HL-60/S4 (cell line): ENCODE results near the gene UNC50.

ENCODE experiments used
- in situ Hi-C: fragments of 300-500 bp; cut with MboI; formaldehyde crosslinking; loops from 2 replicates; pipeline ENCODE4 v1.14.3; 2022; ENCODE audit warnings: low sequenced_read_pairs

Gene UNC50

DNA sequence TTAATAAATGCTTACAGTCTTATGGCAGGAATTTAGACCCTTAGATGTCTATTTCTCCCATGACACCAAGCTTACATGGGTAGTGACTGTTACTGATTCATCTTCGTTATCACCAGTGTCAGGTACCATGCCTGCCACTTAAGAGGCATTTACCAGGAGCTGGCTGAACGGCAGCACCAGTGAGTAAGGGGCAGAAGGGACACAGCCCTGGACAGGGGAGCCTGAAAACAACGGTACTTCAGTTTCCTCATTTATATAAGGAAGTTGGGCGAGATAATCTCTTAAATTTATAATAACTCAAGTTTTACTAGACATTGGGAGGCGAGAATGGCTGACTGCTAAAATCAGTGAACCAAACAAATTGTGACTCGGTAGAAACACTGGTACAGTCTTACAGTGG lies 1.3 kb upstream of the UNC50 start:
- in situ Hi-C loops, result no loop called here

DNA sequence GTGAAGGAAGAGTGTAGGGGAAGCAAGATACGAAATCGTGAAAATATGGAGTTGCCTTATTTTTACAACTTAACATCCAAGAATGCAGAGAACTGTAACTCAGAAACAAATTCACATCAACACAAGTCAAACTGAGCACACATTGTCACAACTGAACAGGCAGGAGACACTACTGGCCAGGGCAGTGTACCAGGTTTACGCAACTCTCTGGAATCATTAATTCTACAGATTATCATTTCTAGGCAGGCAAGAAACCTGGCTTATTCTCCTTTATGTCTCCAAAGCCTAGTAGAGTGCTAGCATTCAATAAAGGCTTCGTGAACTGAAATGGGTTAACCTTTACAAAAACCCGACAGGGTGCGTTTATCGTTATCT lies 661 bp upstream of the UNC50 start:
- in situ Hi-C loops, result no loop called here

DNA sequence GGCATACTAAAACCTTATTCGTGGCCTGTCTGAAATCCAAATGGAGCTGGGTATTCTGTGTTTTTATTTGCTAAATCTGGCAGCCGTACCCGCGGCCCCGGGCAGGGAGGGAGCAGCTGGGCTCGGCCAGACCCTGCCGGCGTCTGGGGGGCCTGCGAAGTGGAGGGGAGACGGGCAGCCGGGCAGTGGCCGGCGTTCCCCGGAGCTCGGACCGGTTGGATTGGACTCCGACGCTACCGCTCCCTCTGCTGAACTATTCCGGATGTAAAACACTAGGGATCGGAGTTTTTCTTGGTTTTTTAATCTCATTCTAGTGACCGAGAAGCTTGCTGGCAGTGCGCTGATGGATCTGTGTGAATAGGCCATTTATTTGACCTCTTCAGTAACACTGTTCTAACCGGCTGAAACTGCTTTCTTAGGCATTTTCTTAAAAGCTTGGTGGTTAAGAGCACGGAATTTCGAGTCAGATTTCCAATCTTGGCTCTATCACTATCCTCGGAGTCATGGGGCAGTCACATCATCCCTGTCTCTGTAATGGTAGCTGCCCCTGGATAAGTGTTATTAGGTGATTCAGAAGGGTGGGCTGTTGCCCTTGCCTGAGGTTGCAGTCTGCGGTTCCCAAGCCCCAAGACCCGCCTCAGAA lies 694 bp downstream of the UNC50 start:
- in situ Hi-C loops, result no loop called here

DNA sequence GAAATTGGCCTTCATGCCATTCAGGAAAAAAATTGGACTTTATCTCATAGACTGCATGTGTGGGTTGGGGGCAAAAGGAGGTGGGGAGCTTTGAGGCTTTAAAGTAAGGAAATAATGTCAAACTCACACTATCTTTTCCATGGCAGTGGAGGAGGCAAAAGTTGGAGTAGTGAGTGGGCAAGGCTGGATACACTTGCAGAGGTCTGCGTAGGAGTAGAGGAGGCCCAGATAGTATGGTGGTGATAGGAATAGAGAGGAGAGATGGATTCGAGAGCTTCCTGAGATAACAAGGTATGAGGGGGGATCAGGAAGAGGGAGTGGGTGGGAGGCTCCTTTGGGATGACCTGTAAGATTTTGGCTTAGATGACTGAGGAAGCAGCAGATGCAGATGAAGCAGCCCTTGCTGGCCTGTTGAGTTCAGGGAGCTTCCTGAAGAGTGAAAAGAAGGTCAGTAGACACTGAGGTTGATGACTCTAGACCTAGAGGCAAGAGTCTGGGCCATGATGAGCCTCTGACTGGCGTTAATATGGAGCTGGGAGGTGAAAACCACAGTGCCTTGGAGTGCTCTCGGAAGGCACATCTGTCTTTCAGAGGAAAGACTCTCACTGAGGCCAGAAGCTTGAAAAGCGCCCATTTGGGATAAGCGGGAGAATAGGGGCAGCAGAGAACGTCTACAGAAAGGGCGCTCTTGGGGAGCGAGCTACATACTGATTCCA lies 5.8 kb downstream of the UNC50 start:
- in situ Hi-C loops, result no loop called here

DNA sequence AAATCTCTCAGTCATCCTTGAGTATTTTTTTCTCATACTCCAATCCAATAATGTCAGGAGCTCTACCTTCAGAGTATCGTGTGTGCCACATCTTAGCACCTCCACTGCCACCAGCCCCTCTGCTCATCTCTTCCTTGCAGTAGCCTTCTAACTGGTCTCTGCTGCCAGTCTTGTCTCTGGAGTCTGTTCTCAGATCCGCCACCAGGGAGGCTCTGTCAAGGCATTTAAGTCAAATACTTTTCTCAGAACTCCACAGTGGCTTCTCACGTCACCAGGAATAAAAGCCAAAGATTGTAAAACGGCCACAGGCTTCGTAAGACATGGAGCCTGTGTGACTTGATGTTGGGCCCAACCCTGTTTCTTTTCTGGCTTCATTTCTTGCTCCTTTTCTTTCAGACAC lies 7.1 kb downstream of the UNC50 start:
- in situ Hi-C loops, result no loop called here

DNA sequence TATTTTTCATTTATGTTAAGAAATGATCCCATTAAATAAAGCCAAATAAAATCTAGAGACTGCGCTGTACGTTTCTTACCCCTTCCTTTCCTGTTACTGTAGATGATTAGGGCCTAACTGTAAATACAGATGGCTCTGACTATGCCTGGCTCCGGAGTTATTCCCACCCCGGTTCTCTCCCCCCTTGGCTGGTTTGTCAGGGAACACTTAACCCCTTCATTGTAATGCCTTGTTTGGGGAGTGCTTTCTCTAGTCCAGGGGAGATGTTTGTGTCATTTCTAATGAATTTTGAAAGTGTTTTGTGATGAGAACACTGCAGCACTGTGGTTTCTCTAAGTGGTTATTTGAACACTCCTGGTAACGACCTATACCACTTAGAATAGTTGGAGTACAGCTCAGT lies 8.8 kb downstream of the UNC50 start:
- in situ Hi-C loops, result no loop called here

DNA sequence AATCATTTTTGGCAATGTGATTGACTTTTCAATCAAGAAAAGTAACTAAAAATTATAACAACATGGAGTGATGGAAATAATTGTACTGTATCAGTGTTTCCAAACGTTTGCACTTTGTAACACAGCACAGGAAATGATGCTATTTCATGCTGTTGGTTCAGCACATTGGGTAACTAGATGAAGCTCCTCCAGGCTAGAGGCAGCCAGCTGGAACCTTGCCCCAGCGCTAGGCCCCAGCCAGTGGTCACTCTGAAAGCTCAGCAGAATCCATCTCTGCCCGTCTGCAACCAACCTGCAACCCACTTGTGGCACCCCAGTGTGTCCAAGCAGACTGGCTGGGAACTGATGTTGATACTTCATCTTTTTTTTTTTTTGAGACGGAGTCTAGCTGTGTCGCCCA lies 15.3 kb downstream of the UNC50 start:
- in situ Hi-C loops, result no loop called here

DNA sequence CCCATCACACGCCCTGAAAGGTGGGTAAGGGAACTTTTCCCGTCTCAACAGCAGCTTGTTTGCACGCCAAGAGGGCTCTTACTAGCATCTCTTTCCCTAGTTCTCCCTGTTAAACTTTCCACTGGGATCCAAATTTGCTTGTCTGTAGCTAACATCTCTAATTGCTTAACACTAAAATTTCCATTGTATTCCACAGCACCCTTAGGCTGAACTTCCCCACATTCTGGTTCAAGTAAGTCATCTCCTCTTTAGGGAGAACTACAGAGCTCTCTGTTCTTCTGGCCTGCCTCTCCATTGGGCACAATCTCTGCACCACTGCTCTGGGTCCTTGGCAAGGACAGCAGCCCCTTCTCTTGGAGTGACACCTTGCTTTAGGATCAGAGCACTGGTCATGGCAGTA lies 24.0 kb downstream of the UNC50 start:
- in situ Hi-C loops, result no loop called here

DNA sequence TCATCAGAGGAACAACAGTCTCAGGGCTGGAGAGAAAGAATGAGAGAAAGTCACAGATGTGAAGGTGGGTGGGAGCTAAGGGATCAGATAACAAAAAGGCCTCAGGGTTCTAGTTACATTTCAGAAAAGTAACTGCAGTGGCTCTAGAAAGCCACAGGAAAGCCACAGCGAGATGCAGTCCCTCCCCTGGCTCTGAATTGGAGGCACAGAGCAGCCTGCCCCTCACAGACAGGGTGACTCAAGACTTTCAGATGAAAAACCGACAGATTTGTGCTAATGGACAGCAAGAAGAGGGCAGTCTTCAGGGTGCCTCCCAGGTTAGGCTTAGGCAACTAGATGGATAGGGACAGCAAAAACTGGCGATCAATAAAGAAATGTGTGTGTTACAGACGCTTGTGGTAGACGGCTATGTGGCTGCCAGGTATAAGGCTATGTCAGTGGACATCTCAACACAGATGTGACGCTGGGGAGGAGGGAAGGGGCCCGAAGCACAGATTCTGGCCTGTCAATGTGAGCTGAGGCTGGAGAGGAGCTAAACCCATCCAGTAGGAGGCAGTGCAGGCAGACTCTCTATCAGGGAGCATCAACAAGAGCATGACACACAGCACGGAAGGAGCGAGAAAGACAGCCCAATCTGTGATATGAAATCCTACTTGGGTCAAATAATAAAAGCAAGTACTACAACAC lies 26.2 kb downstream of the UNC50 start:
- in situ Hi-C loops, result no loop called here

DNA sequence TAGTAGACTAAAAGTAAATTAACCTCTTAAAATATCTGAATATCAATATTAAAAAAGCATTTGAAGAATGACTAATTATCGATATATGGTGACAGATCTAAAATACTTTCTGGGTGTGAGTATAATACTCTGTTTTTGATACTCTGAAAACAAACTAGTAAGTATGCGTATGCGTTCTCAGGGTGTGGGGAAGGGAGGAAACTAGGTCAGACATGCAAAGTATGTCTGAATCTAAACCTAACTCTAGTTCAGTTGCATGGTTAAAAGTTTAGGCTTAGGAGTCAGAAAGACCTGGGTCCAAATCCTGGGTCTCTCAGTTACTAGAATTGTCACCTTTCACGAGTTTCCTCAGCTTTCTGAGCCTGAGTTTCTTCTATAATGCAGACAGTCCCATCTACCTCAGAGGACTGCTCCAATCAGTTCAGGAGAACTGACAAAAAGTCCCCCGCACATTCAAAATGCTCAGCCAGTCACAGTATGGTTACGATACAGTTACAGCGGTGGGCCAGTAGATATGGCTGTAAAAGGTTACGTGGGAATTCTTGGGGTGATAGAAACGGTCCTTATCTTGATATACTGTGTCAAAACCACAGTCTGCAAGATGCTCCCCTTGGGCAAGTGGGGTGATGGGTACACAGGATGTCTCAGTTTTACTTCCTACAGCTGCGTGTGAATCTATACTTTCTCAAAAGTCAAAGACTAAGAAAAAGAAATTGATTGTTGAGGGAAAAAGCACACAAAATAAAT lies 29.2 kb downstream of the UNC50 start:
- in situ Hi-C loops, result no loop called here

DNA sequence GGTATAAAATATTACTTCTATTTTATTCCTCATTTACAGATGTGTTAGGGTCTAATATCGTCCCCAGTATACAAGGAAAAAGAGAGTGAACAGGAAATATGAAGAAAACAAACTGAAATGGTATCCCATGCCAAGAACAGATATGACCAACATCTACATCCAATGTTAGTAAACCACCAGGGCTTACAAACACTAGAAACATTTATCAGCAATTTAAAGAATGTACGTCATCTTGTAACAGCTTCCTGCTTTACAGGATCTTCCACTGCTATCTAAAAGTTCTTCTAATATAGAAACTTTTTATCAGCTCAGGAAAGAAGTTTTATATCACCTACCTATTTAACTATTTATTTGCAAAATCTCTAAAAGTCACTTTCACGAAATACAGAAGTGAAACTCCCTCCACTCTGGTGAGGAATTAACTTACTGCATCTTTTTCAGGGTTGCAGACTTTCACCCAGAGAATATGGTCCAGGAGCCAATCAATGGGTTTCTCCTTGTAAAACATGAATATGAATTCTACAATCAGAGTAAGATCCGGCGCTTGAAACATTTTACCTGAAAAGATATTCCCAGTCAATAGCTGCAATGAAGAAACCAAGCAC lies 35.2 kb downstream of the UNC50 start:
- in situ Hi-C loops, result loop anchor here (10.0 kb wide), 1 partner anchor 421 kb away; no protein-coding TSS in a partner anchor

DNA sequence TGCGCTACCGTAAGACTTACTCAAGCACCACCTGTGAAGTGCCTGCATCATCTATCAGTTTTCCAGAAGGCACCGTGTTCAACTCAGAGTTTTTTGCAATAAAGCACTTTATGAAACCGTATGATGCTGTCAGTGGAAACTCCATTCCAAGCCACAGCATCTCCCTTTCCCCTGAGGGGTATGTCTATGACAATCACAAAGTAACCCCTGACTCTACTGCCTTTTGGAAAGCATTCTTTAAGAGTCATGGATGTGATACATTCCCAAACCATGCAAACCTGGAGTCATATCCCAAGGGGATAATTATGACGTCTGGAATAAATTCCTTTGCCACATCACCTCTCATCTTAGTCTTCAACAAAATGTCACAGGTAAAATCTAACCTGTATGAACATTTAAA lies 39.2 kb downstream of the UNC50 start:
- in situ Hi-C loops, result loop anchor here (5.0 to 10.0 kb wide), 2 partner anchors 190 to 417 kb away; no protein-coding TSS in a partner anchor

DNA sequence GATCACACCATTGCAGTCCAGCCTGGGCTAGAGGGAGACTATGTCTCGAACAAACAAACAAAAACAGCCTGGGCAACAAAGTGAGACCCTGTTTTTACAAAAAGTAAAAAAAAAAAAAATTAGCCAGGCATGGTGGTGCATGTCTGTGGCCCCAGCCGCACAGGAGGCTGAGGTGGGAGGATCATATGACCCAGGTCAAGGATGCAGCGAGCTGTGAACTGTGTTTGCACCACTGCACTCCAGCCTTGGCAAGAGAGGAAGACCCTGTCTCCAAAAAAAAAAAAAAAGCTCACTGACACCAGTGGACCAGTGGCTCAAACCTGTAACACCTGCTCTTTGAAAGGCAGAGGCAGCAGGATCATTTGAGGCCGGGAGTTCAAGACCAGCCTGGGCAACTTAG lies 40.1 kb downstream of the UNC50 start:
- in situ Hi-C loops, result loop anchor here (5.0 to 10.0 kb wide), 2 partner anchors 189 to 416 kb away; no protein-coding TSS in a partner anchor

DNA sequence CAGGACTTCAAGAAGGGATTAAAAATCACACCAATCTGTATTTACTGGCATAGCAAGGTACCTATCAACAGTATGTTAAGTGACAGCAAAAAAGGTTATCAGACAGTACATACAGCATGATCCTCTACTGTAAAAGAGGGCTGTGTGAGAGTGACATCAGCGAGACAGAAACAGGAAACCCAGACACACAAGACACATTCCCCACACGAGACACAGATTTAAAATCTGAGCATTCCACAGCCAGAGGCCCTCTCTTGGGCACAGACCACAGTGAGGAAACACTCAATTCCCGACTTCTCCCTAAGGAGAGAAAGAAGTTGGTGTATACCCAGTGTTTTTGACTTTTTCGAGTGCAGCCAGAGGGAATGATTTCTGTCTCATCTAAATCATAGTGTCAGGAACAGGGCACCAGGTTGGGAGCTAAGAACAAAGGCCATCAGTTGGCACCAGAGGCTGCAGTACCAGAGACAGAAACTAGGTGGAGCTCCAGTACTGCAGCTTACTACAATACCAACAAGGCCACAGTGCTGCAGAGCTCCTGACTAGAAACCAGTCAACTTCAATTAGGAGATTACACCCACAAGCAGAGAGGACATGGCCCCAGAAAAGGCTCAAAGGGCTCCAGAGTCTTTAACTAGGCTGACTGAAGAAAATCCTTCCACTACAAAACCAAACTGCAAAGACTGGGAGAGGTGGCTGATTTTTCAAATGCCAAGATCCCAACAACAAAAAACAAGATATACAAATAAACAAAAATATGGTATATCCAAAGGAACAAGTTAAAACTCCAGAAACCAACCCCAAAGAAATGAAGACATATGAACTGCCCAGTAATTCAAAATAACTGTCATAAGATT lies 41.0 kb downstream of the UNC50 start:
- in situ Hi-C loops, result loop anchor here (5.0 to 10.0 kb wide), 2 partner anchors 188 to 415 kb away; no protein-coding TSS in a partner anchor

DNA sequence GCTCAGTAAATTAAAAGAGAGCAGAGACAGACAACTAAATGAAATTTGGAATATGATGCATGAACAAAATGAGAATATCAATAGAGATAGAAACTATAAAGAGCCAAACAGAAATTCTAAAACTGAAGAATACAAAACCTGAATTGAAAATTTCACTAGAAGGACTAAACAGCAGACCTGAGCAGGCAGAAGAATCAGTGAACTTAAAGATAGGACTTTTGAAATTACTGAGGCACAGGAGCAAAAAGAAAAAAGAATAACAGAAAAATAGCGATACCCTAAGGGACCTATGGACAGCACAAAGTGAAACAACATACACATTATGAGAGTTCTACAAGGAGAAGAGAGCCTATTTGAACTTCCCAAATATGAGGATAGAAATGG lies 41.6 kb downstream of the UNC50 start:
- in situ Hi-C loops, result loop anchor here (5.0 to 10.0 kb wide), 2 partner anchors 187 to 415 kb away; no protein-coding TSS in a partner anchor

DNA sequence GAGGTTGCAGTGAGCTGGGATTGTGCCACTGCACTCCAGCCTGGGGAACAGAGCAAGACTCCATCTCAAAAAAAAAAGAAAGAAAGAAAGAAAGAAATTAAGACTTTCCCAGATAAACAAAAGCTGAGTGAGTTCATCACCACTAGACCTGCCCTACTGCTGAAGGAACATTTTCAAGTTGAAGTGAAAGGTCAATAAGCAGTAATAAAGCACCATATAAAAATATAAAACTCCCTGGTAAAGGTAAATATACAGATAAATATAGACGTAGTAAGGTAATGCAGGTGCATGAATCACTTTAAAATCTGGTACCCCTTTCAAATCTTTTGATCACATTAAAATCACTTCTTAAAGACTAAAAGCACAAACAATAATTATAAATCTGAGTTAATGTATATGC lies 42.6 kb downstream of the UNC50 start:
- in situ Hi-C loops, result no loop called here

DNA sequence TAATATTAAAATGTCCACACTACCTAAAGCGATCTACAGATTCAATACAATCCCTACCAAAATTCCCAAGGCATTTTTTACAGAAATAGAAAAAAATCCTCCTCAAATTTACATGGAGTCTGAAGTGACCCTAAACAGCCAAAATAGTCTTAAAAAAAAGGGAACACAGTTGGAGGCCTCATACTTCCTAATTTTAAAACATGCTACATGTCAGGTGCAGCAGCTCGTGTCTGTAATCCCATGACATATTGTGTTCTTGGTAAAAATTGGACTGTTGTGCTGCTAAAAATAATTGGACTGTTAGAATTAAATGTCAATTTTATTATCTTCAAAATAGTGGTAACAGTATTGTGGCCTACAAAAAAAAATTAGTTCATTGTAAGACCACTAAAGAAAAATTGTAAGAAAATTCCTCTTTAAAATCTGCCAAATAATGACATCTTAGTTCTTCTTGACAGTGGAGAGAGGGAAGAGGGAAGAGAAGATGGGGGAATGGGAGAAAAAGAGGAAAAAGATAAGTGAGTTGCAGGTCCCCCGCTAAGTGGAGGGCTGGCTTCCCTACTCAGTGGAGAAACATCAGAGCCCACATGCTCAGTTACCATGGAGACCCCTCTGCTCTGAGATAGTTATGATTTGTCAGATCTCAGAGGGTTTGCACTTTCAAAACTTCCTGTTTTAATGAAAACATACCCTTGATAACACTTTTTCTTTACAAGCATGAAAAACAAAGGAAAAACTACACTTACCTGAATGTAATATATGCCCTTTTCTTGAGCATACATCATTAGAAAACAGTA lies 46.5 kb downstream of the UNC50 start:
- in situ Hi-C loops, result no loop called here

DNA sequence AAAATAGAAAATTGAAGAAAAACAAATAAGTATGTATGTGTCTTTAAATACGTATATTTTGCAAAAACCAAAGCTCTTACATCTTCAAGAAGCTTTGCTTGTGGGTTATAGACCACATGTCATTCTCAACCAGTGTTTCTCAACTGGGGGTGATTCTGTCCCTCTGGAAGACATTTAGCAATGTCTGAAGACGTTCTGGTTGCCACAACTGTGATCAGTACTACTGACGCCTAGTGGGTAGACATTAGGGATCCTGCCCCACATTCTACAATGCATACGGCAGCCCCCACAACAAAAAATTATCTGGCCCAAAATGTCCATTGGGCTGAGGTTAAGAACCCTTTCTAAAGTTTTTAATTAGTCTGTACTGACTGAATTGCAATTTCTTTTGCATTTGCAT lies 48.4 kb downstream of the UNC50 start:
- in situ Hi-C loops, result no loop called here
